SK-N-SH (cell line): ENCODE measurements around the gene STAT6. TPM values are rescaled to one million over a fixed set of nuclear protein-coding genes. Genes with fewer than 3 reads are reported as not detected.
A peak's percentile ranks its signal among the peaks of the same experiment; 100 is the strongest.

ENCODE experiments used
- CTCF ChIA-PET: fragments of 300-600, 350-600 bp; formaldehyde crosslinking; extraction: SDS; loops from one replicate; lab custom pipeline; 2021; lab: Yijun Ruan, JAX
- POLR2A ChIA-PET: fragments of 350-600 bp; sonication (Branson Sonifier 250); formaldehyde crosslinking; extraction: SDS; loops from one replicate; lab custom pipeline; 2020; ENCODE audit warnings: antibody characterized with exemption, inconsistent platforms; lab: Yijun Ruan, JAX
- DNase-seq: peaks from one replicate; pipeline ENCODE4 v3.0.0; 2012
- H2AFZ ChIP-seq: fragments of 200-600 bp; sonication (generic); 2 replicates; pipeline ENCODE4 v1.8.1; 2016; ENCODE audit warnings: antibody characterized with exemption, mild to moderate bottlenecking, low read depth
- H3F3A ChIP-seq: fragments of 200-600 bp; sonication (generic); replicated peaks from 2 replicates; pipeline ENCODE3; 2016; ENCODE audit warnings: antibody characterized with exemption, mild to moderate bottlenecking; ENCODE audit not compliant: insufficient read depth
- H3K27ac ChIP-seq, 2 experiments: fragments of 200-500 bp in 1 of 2; fragments of 200-600 bp in 1 of 2; sonication (Bioruptor generic) in 1 of 2; sonication (generic), shearing (Covaris generic) in 1 of 2; 2 replicates each; pipeline versions ENCODE4 v1.5.1 to v1.6.1; 2014 to 2016; ENCODE audit warnings: low read depth in 2 of 2, inconsistent platforms in 1 of 2, low read length in 1 of 2, mild to moderate bottlenecking in 1 of 2, mixed read lengths in 1 of 2
- H3K27me3 ChIP-seq: fragments of 200-600 bp; sonication (generic), shearing (Covaris generic); 2 replicates; pipeline ENCODE4 v1.6.1; 2016; ENCODE audit warnings: mixed run types; ENCODE audit not compliant: insufficient read depth
- H3K36me3 ChIP-seq, 2 experiments: fragments of 200-500 bp in 1 of 2; fragments of 200-600 bp in 1 of 2; sonication (Bioruptor generic) in 1 of 2; sonication (generic) in 1 of 2; replicated peaks in 1 of 2; 2 replicates each; pipeline versions ENCODE3 to v1.5.1; 2014 to 2016; ENCODE audit warnings: low read length in 1 of 2, mild to moderate bottlenecking in 1 of 2; ENCODE audit not compliant: insufficient read depth in 2 of 2, control insufficient read depth in 1 of 2
- H3K4me1 ChIP-seq, 2 experiments: fragments of 200-500 bp in 1 of 2; fragments of 200-600 bp in 1 of 2; sonication (Bioruptor generic) in 1 of 2; sonication (generic), shearing (Covaris generic) in 1 of 2; 2 replicates each; pipeline versions ENCODE4 v1.5.1 to v1.6.1; 2014 to 2016; ENCODE audit warnings: low read depth in 1 of 2, low read length in 1 of 2, mixed run types in 1 of 2; ENCODE audit not compliant: insufficient read depth in 2 of 2, control insufficient read depth in 1 of 2
- H3K4me2 ChIP-seq: fragments of 200-600 bp; sonication (generic), shearing (Covaris generic); 2 replicates; pipeline ENCODE4 v1.6.1; 2017; ENCODE audit warnings: mixed run types
- H3K4me3 ChIP-seq, 2 experiments: fragments of 200-500 bp in 1 of 2; fragments of 200-600 bp in 1 of 2; sonication (Bioruptor generic) in 1 of 2; sonication (generic), shearing (Covaris generic) in 1 of 2; 2 replicates each; pipeline versions ENCODE4 v1.5.1 to v1.8.1; 2014 to 2016; ENCODE audit warnings: low read depth in 2 of 2, inconsistent platforms in 1 of 2, low read length in 1 of 2, mild to moderate bottlenecking in 1 of 2, mixed read lengths in 1 of 2, moderate library complexity in 1 of 2
- H3K79me2 ChIP-seq: fragments of 200-600 bp; sonication (generic); 2 replicates; pipeline ENCODE4 v1.8.1; 2017; ENCODE audit warnings: mild to moderate bottlenecking; ENCODE audit not compliant: insufficient read depth
- H3K9ac ChIP-seq: fragments of 200-600 bp; sonication (generic); 2 replicates; pipeline ENCODE4 v1.6.1; 2017; ENCODE audit warnings: mixed run types
- H3K9me2 ChIP-seq: fragments of 200-600 bp; sonication (generic); 2 replicates; pipeline ENCODE4 v1.6.1; 2017; ENCODE audit warnings: mixed run types
- H3K9me3 ChIP-seq: fragments of 200-600 bp; sonication (generic); 2 replicates; pipeline ENCODE4 v1.6.1; 2017; ENCODE audit warnings: mixed run types, mild to moderate bottlenecking, moderate library complexity
- H4K20me1 ChIP-seq: fragments of 200-600 bp; sonication (generic); 2 replicates; pipeline ENCODE4 v1.6.1; 2017; ENCODE audit warnings: mild to moderate bottlenecking, mixed run types; ENCODE audit not compliant: insufficient read depth
- ELF1 ChIP-seq: IDR thresholded peaks from 2 replicates; pipeline ENCODE4 v1.4.0; 2012
- EP300 ChIP-seq, 2 experiments: IDR thresholded peaks; 2 replicates each; pipeline versions ENCODE4 v1.4.0 to v1.6.1; 2012; ENCODE audit warnings: borderline replicate concordance in 1 of 2, low read depth in 1 of 2, low read length in 1 of 2
- EZH2phosphoT487 ChIP-seq: fragments of 200-600 bp; sonication (generic); IDR thresholded peaks from 2 replicates; pipeline ENCODE4 v1.6.1; 2017; ENCODE audit warnings: low read depth, mixed run types, mild to moderate bottlenecking, antibody characterized with exemption, moderate library complexity, borderline replicate concordance
- FOSL2 ChIP-seq: IDR thresholded peaks from 2 replicates; pipeline ENCODE4 v1.4.0; 2012; ENCODE audit warnings: low read depth, mild to moderate bottlenecking, moderate library complexity, borderline replicate concordance
- FOXJ3 ChIP-seq: sonication (generic); formaldehyde crosslinking; IDR thresholded peaks from 2 replicates; pipeline ENCODE4 v1.5.1; 2020; ENCODE audit warnings: mild to moderate bottlenecking, missing genetic modification reagents
- FOXM1 ChIP-seq: IDR thresholded peaks from 2 replicates; pipeline ENCODE4 v1.4.0; 2012; ENCODE audit warnings: low read depth, mild to moderate bottlenecking
- GATA2 ChIP-seq: sonication (generic); formaldehyde crosslinking; IDR thresholded peaks from 2 replicates; pipeline ENCODE4 v1.5.0; 2020; ENCODE audit warnings: mild to moderate bottlenecking, missing genetic modification reagents
- JUND ChIP-seq: IDR thresholded peaks from 2 replicates; pipeline ENCODE4 v1.4.0; 2012
- MXI1 ChIP-seq: IDR thresholded peaks from 2 replicates; pipeline ENCODE4 v1.6.1; 2012; ENCODE audit warnings: mild to moderate bottlenecking, low read depth, low read length, improper control_type of control experiment
- NRF1 ChIP-seq: IDR thresholded peaks from 2 replicates; pipeline ENCODE4 v1.6.1; 2012; ENCODE audit warnings: low read depth, mild to moderate bottlenecking, low read length
- POLR2AphosphoS5 ChIP-seq: IDR thresholded peaks from 2 replicates; pipeline ENCODE4 v1.6.1; 2012; ENCODE audit warnings: low read depth, low read length
- RFX5 ChIP-seq: IDR thresholded peaks from 2 replicates; pipeline ENCODE4 v1.6.1; 2012; ENCODE audit warnings: mild to moderate bottlenecking, improper control_type of control experiment, low read length
- RXRA ChIP-seq: IDR thresholded peaks from 2 replicates; pipeline ENCODE4 v1.4.0; 2012; ENCODE audit warnings: low read depth, mild to moderate bottlenecking, borderline replicate concordance
- SIN3A ChIP-seq: IDR thresholded peaks from 2 replicates; pipeline ENCODE4 v1.6.1; 2012; ENCODE audit warnings: low read depth, mild to moderate bottlenecking, low read length, moderate library complexity, borderline replicate concordance
- TAF1 ChIP-seq: IDR thresholded peaks from 2 replicates; pipeline ENCODE4 v1.6.1; 2012; ENCODE audit warnings: low read depth, mild to moderate bottlenecking, low read length, moderate library complexity, borderline replicate concordance
- USF2 ChIP-seq: fragments of 150-350 bp; IDR thresholded peaks from 2 replicates; pipeline ENCODE4 v1.6.1; 2017; ENCODE audit warnings: antibody characterized with exemption, low read length, low read depth, borderline replicate concordance
- ZBTB33 ChIP-seq: IDR thresholded peaks from 2 replicates; pipeline ENCODE4 v1.4.0; 2012; ENCODE audit warnings: low read depth, borderline replicate concordance
- WGBS: methylation state at CpG from one replicate; pipeline ENCODE4 v1.1.6; 2017; ENCODE audit warnings: low lambda C conversion rate; 5-methylcytosine and 5-hydroxymethylcytosine counted together
- polyA plus RNA-seq, 3 experiments: library from polyadenylated mRNA; depleted of rRNA; stranded (reverse); fragments of >200 nt; gene quantifications; 2 replicates each; pipeline ENCODE4 v1.2.3, GENCODE V29; 2012
- TF ChIP-seq, protein P1 (sequence below): fragments of 150-350 bp; IDR thresholded peaks from 2 replicates; pipeline ENCODE4 v1.6.1; 2016; ENCODE audit warnings: mild to moderate bottlenecking, low read depth, low read length
- TF ChIP-seq, protein P2 (sequence below): fragments of 200-600 bp; sonication (generic); IDR thresholded peaks from 2 replicates; pipeline ENCODE4 v1.6.1; 2017; ENCODE audit warnings: antibody characterized with exemption, mild to moderate bottlenecking, moderate library complexity

STAT6 gene
- polyA plus RNA-seq, 1 of the 3 experiments (the other 2 are of a cell fraction) = 0.15 TPM

DNA sequence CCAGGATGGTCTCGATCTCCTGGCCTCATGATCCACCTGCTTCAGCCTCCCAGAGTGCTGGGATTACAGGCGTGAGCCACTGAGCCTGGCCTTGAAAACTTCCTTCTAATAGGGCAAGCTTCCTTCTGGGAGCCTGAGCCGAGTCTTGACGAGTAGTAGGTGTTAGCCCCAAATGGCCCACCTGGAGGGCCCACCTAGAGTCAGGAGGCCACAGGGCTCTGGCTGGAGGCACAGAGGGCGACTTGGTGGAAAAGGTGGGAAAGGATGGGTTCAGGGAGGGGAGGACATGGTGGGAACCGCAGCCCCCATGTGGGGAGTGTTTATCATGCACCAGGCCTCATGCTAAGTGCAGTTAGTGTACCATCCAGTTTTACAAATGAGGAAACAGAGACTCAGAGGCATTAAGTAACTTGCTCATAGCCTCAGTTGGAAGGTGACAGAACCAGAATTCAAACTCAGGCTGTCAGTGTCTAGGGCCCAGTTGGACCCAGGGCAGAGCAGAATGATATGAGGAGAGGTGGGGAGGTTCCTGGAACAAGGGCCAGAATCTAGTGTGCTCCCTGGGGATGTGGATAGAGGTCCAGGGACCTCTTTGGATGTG is 39.3 kb upstream of the STAT6 start:
- POLR2A ChIA-PET = no interaction called here
- CTCF ChIA-PET = interaction anchor here (1.2 to 33.3 kb wide), 5 partner anchors 18 to 88 kb away, joined by 3 to 616 read pairs (median 7); partner anchors contain the start of gene LRP1
- H4K20me1 ChIP-seq = peaks cover 5% of the 10 kb centered on the region; the same call in 1 of the 2 replicates
- peaks cover 35 to 69% of the 10 kb centered on the region in 2 experiments for H3K4me1 ChIP-seq
- no peaks in the 10 kb centered on the region for H3K9me3 ChIP-seq
- TF ChIP-seq RXRA (no peak), FOXJ3 (CRISPR knock-in tag) (no peak), FOSL2 (no peak), JUND (no peak)
- no peaks in the 10 kb centered on the region for H3K79me2 ChIP-seq
- WGBS = 88% methylated on average over 6 of the region's 6 CpGs
- H3K27me3 ChIP-seq = no peaks in the 10 kb centered on the region
- no peak for DNase-seq
- H3F3A ChIP-seq = peaks cover 22% of the 10 kb centered on the region
- H3K4me2 ChIP-seq = no peak overlapping the region
- H3K27ac ChIP-seq = peak overlapping the region; percentile 84 to 97; a peak in 3 of 4 replicates
- no peak overlapping the region for H2AFZ ChIP-seq
- H3K9ac ChIP-seq = no peak overlapping the region
- H3K4me3 ChIP-seq = no peak overlapping the region
- no peaks in the 10 kb centered on the region for H3K9me2 ChIP-seq
- peaks cover 10 to 39% of the 10 kb centered on the region in 2 experiments for H3K36me3 ChIP-seq

- peaks cover 35 to 59% of the 10 kb centered on the region in 2 experiments for H3K4me1 ChIP-seq
- H3K4me2 ChIP-seq = 0 out of 2 replicates have a peak overlapping the region, but pooled peaks have one; percentile 8
- H3K79me2 ChIP-seq = no peaks in the 10 kb centered on the region
- ChIA-PET CTCF (interaction anchor here (1.2 to 33.3 kb wide), 5 partner anchors 11 to 89 kb away, joined by 3 to 616 read pairs (median 7); partner anchors contain the start of gene LRP1), POLR2A (no interaction called here)
- no peak overlapping the region for H3K4me3 ChIP-seq
- H3F3A ChIP-seq = peaks cover 22% of the 10 kb centered on the region
- no peaks in the 10 kb centered on the region for H3K9me2 ChIP-seq
- DNase-seq = no peak
- H3K27ac ChIP-seq = peak overlapping the region in 1 of 2 experiments; percentile 4; a peak in 1 of 4 replicates
- no peak overlapping the region for H2AFZ ChIP-seq
- H3K9ac ChIP-seq = no peak overlapping the region
- no peaks in the 10 kb centered on the region for H3K27me3 ChIP-seq
- peaks cover 8 to 41% of the 10 kb centered on the region in 2 experiments for H3K36me3 ChIP-seq
- no peaks in the 10 kb centered on the region for H3K9me3 ChIP-seq
- peaks cover 5% of the 10 kb centered on the region; the same call in 1 of the 2 replicates for H4K20me1 ChIP-seq
- 83% methylated on average over 13 of the region's 13 CpGs for WGBS
- no peak for TF ChIP-seq ELF1
- TF ChIP-seq RFX5 = no peak
- no peak for TF ChIP-seq USF2
- TF ChIP-seq POLR2AphosphoS5 = no peak
- no peak for TF ChIP-seq TAF1
- TF ChIP-seq ZBTB33 = no peak
- no peak for TF ChIP-seq RXRA
- TF ChIP-seq NRF1 = no peak
- no peak for TF ChIP-seq FOXM1
- no peak for TF ChIP-seq EP300 (IDR thresholded peaks at IDR 0.05; ENCODE audit: borderline replicate concordance in 1 of 2, low read depth in 1 of 2, low read length in 1 of 2)
- TF ChIP-seq, protein P1, sequence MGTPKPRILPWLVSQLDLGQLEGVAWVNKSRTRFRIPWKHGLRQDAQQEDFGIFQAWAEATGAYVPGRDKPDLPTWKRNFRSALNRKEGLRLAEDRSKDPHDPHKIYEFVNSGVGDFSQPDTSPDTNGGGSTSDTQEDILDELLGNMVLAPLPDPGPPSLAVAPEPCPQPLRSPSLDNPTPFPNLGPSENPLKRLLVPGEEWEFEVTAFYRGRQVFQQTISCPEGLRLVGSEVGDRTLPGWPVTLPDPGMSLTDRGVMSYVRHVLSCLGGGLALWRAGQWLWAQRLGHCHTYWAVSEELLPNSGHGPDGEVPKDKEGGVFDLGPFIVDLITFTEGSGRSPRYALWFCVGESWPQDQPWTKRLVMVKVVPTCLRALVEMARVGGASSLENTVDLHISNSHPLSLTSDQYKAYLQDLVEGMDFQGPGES = no peak
- no peak for TF ChIP-seq GATA2 (CRISPR knock-in tag)
- no peak for TF ChIP-seq EZH2phosphoT487
- TF ChIP-seq MXI1 = no peak
- TF ChIP-seq, protein P2, sequence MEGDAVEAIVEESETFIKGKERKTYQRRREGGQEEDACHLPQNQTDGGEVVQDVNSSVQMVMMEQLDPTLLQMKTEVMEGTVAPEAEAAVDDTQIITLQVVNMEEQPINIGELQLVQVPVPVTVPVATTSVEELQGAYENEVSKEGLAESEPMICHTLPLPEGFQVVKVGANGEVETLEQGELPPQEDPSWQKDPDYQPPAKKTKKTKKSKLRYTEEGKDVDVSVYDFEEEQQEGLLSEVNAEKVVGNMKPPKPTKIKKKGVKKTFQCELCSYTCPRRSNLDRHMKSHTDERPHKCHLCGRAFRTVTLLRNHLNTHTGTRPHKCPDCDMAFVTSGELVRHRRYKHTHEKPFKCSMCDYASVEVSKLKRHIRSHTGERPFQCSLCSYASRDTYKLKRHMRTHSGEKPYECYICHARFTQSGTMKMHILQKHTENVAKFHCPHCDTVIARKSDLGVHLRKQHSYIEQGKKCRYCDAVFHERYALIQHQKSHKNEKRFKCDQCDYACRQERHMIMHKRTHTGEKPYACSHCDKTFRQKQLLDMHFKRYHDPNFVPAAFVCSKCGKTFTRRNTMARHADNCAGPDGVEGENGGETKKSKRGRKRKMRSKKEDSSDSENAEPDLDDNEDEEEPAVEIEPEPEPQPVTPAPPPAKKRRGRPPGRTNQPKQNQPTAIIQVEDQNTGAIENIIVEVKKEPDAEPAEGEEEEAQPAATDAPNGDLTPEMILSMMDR = no peak
- TF ChIP-seq SIN3A = no peak
Observed at GRCh38 chr12:57149245-57149900, 38.2 kb upstream of the STAT6 start.
